GM11168 (cell line): ENCODE results near the gene OR51T1.

Source experiments
- in situ Hi-C: fragments of 300-500 bp; cut with MboI; formaldehyde crosslinking; loops from one replicate; pipeline ENCODE4 v1.12.0; 2022; ENCODE audit warnings: low sequenced_read_pairs; ENCODE audit not compliant: unreplicated experiment

The OR51T1 gene

DNA sequence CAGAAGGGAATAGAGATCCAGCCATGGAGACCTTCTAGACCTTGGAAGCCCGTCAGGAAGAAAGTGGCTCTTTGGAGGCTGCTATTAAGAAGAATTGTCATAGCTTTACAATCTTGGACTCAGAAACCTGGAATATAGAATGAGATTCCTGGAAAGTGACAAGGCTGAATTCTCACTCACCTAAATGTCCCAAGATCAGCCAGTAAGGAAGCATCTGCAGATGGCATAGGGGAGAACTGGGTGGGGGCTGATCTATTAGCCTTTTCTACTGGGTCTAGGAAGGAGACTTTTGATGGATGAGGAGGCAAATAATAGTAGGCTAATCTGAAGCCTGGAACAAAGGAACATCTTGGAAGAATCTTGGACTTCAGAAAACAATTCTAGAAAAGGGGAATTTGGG is 42.5 kb downstream of the OR51T1 start, which contains the start of gene OR51G1:
TSS of gene OR51G1 (minus strand) at position 101 of the 400 bp plus-strand sequence. CDS start at position 101, 0 bp downstream.
- in situ Hi-C loops: no loop called here

- in situ Hi-C loops: no loop called here
Observed at GRCh38 chr11:4926608-4927007, 44.9 kb downstream of the OR51T1 start.
